OCI-LY7 (cell line): ENCODE measurements around the gene SLC16A11. TPM values are rescaled to one million over a fixed set of nuclear protein-coding genes. Genes with fewer than 3 reads are reported as not detected.

ENCODE experiments used
- BruUV-seq: library from RNA; stranded (reverse); fragments of 400-500 nt; replicated peaks from 2 replicates; lab custom pipeline; 2021; lab: Mats Ljungman, UMichigan
- CTCF ChIA-PET: fragments of 300-600 bp; sonication (Branson Sonifier 250); formaldehyde crosslinking; loops from one replicate; lab custom pipeline; 2022; ENCODE audit warnings: antibody characterized with exemption; ENCODE audit not compliant: unreplicated experiment; lab: Charles Lee
- POLR2A ChIA-PET: fragments of 300-600 bp; sonication (Branson Sonifier 250); formaldehyde crosslinking; loops from one replicate; lab custom pipeline; 2022; ENCODE audit warnings: antibody characterized with exemption; lab: Charles Lee
- DNase-seq: peaks from one replicate; pipeline ENCODE4 v3.0.0-alpha.2; 2015; ENCODE audit warnings: low spot score
- H2AFZ ChIP-seq: fragments of 200-600 bp; sonication (generic), shearing (Covaris generic); 2 replicates; pipeline ENCODE4 v1.6.1; 2014; ENCODE audit warnings: mild to moderate bottlenecking, antibody characterized with exemption, low read length, moderate library complexity
- H3K27ac ChIP-seq: fragments of 200-600 bp; sonication (generic); 2 replicates; pipeline ENCODE4 v1.5.1; 2014; ENCODE audit warnings: mixed run types, low read depth, mild to moderate bottlenecking, moderate library complexity, low read length, inconsistent platforms; ENCODE audit not compliant: poor library complexity, severe bottlenecking
- H3K36me3 ChIP-seq: fragments of 200-600 bp; sonication (generic); 2 replicates; pipeline ENCODE4 v1.6.1; 2014; ENCODE audit warnings: mild to moderate bottlenecking, antibody characterized with exemption, low read length, moderate library complexity, mixed read lengths; ENCODE audit not compliant: insufficient read depth
- H3K4me1 ChIP-seq: fragments of 200-600 bp; sonication (generic); 2 replicates; pipeline ENCODE4 v1.5.1; 2014; ENCODE audit warnings: mild to moderate bottlenecking, low read length; ENCODE audit not compliant: insufficient read depth, poor library complexity, severe bottlenecking
- H3K4me2 ChIP-seq: fragments of 200-600 bp; sonication (generic); 2 replicates; pipeline ENCODE4 v1.6.1; 2014; ENCODE audit warnings: mild to moderate bottlenecking, low read length
- H3K4me3 ChIP-seq: fragments of 200-600 bp; sonication (generic); 2 replicates; pipeline ENCODE4 v1.5.1; 2014; ENCODE audit warnings: mild to moderate bottlenecking, low read depth, low read length; ENCODE audit not compliant: poor library complexity, severe bottlenecking
- H3K79me2 ChIP-seq: fragments of 200-600 bp; sonication (generic); 2 replicates; pipeline ENCODE4 v1.6.1; 2016; ENCODE audit warnings: low read depth, mild to moderate bottlenecking, low read length, moderate library complexity, mixed read lengths; ENCODE audit not compliant: insufficient read depth
- H3K9me2 ChIP-seq: fragments of 200-600 bp; sonication (generic); 2 replicates; pipeline ENCODE4 v1.6.1; 2016; ENCODE audit warnings: mild to moderate bottlenecking, low read length, mixed read lengths; ENCODE audit not compliant: insufficient read depth
- H3K9me3 ChIP-seq: fragments of 200-600 bp; sonication (generic); 2 replicates; pipeline ENCODE4 v1.6.1; 2014; ENCODE audit warnings: mild to moderate bottlenecking, mixed run types, low read length, mixed read lengths
- H4K20me1 ChIP-seq: fragments of 200-600 bp; sonication (generic); 2 replicates; pipeline ENCODE4 v1.6.1; 2014; ENCODE audit warnings: mild to moderate bottlenecking, antibody characterized with exemption, low read length, moderate library complexity, mixed read lengths; ENCODE audit not compliant: insufficient read depth
- CTCF ChIP-seq: fragments of 200-600 bp; sonication (generic); conservative IDR thresholded peaks from 2 replicates; pipeline ENCODE4 v1.5.1; 2014; ENCODE audit warnings: mild to moderate bottlenecking, antibody characterized with exemption, low read length, moderate library complexity, mixed read lengths
- EZH2phosphoT487 ChIP-seq: fragments of 200-600 bp; sonication (generic); IDR thresholded peaks from 2 replicates; pipeline ENCODE4 v1.6.1; 2018; ENCODE audit warnings: low read depth, borderline replicate concordance, mild to moderate bottlenecking, mixed run types, antibody characterized with exemption, low read length, moderate library complexity, mixed read lengths
- intact Hi-C: fragments of 100-400 bp; cut with micrococcal nuclease; formaldehyde crosslinking; loops from one replicate; pipeline ENCODE4 v1.10.0; 2022; ENCODE audit not compliant: unreplicated experiment
- total RNA-seq, 2 experiments: library from RNA; depleted of rRNA in 1 of 2; stranded (reverse); fragments of >200 nt in 1 of 2; shearing (Covaris generic) in 1 of 2; gene quantifications; 2 replicates each; pipeline ENCODE4 v1.2.3, GENCODE V29; 2014 to 2022

Gene SLC16A11
- total RNA-seq, 2 experiments from 2014 or later: not detected

- no TSS peak for BruUV-seq
- peaks cover 11% of the 10 kb centered on the region; the same call in 1 of the 2 replicates for H3K36me3 ChIP-seq
- CTCF ChIA-PET: no interaction called here
Observed at GRCh38 chr17:6995500-6996255, 48.2 kb downstream of the SLC16A11 start, which contains the start of gene ALOX12. Gene ALOX12, plus strand, starts transcription at chr17:6996049. Its CDS starts 69 bp downstream, at chr17:6996118.

GRCh38 chr17:6994666-6995256, 49.1 kb downstream of the SLC16A11 start:
- Histone ChIP-seq H3K4me1 (no peaks in the 10 kb centered on the region), H3K27ac (no peak overlapping the region), H4K20me1 (no peaks in the 10 kb centered on the region), H3K79me2 (no peaks in the 10 kb centered on the region), H3K4me3 (no peak overlapping the region), H3K4me2 (no peak overlapping the region), H3K9me2 (no peaks in the 10 kb centered on the region), H3K9me3 (no peaks in the 10 kb centered on the region), H3K36me3 (peaks cover 4% of the 10 kb centered on the region; the same call in 1 of the 2 replicates), H2AFZ (no peak overlapping the region)
- TF ChIP-seq EZH2phosphoT487: no peak
- TF ChIP-seq CTCF: no peak
- no peak for DNase-seq
- no TSS peak for BruUV-seq
- intact Hi-C loops: no loop called here
- ChIA-PET CTCF (no interaction called here), POLR2A (no interaction called here)

More at GRCh38 chr17:6995500-6996255, 48.2 kb downstream of the SLC16A11 start, which contains the start of gene ALOX12:
- Histone ChIP-seq H3K27ac (no peak within 1 kb of the TSS), H3K4me1 (no peaks in the 10 kb centered on the region), H3K4me3 (no peak within 1 kb of the TSS), H4K20me1 (no peaks in the 10 kb centered on the region), H3K79me2 (no peaks in the 10 kb centered on the region), H3K9me2 (no peaks in the 10 kb centered on the region), H2AFZ (no peak within 1 kb of the TSS), H3K4me2 (no peak within 1 kb of the TSS), H3K9me3 (no peaks in the 10 kb centered on the region)
- TF ChIP-seq CTCF (no peak), EZH2phosphoT487 (no peak)
- intact Hi-C loops: no loop called here
- POLR2A ChIA-PET: interaction anchor here (0.6 kb wide), 2 partner anchors 15 to 464 kb away, joined by 3 read pairs; no protein-coding TSS in a partner anchor
- no peak for DNase-seq
